K562 (cell line): Measurements from ENCODE around the gene NAA10.

Experiments used
- CHD1 ChIP-seq: fragments of 200-600 bp; sonication (generic); IDR thresholded peaks from one replicate; pipeline ENCODE4 v1.6.1; 2012; ENCODE audit warnings: mild to moderate bottlenecking, moderate library complexity, low read length, inconsistent platforms
- CTCF ChIP-seq, 3 experiments: IDR thresholded peaks in 2 of 3; conservative IDR thresholded peaks in 1 of 3; 2 replicates each; pipeline ENCODE4 v1.5.1; 2011 to 2012; ENCODE audit warnings: low read length in 3 of 3, mild to moderate bottlenecking in 3 of 3, control low read depth in 2 of 3, improper control_type of control experiment in 1 of 3, inconsistent platforms in 1 of 3, low read depth in 1 of 3, mixed read lengths in 1 of 3, moderate library complexity in 1 of 3; ENCODE audit not compliant: insufficient read depth in 2 of 3
- E2F4 ChIP-seq: sonication (generic); formaldehyde crosslinking; IDR thresholded peaks from 2 replicates; pipeline ENCODE4 v1.8.0; 2022; ENCODE audit warnings: mild to moderate bottlenecking, low read depth, missing genetic modification reagents
- FOXK2 ChIP-seq, 2 experiments: fragments of 450-650 bp; IDR thresholded peaks in 1 of 2; conservative IDR thresholded peaks in 1 of 2; 2 replicates each; pipeline ENCODE4 v1.6.1; 2016; ENCODE audit warnings: low read depth in 2 of 2, mild to moderate bottlenecking in 1 of 2
- JUND ChIP-seq, 2 experiments: IDR thresholded peaks; 2 replicates in 1 of 2; 3 replicates in 1 of 2; pipeline ENCODE4 v1.6.1; 2011; ENCODE audit warnings: borderline replicate concordance in 2 of 2, low read depth in 2 of 2, low read length in 2 of 2, improper control_type of control experiment in 1 of 2, missing biosample characterization in 1 of 2, missing genetic modification characterization in 1 of 2, missing genetic modification reagents in 1 of 2
- MCM5 ChIP-seq: fragments of 450-650 bp; IDR thresholded peaks from 2 replicates; pipeline ENCODE4 v1.6.1; 2016; ENCODE audit warnings: low read depth
- MEF2A ChIP-seq: IDR thresholded peaks from 2 replicates; pipeline ENCODE4 v1.6.1; 2011; ENCODE audit warnings: low read depth, mild to moderate bottlenecking, low read length, moderate library complexity; ENCODE audit not compliant: control insufficient read depth
- POLR2AphosphoS5 ChIP-seq: IDR thresholded peaks from 2 replicates; pipeline ENCODE4 v1.6.1; 2011; ENCODE audit warnings: mild to moderate bottlenecking, low read depth, low read length, moderate library complexity; ENCODE audit not compliant: control insufficient read depth, insufficient read depth
- PURB ChIP-seq: sonication (generic); formaldehyde crosslinking; IDR thresholded peaks from 2 replicates; pipeline ENCODE4 v1.9.0; 2021; ENCODE audit warnings: low read depth, mild to moderate bottlenecking, missing genetic modification reagents
- REST ChIP-seq, 2 experiments: fragments of 450-650 bp; formaldehyde crosslinking in 1 of 2; IDR thresholded peaks; 2 replicates each; pipeline versions ENCODE4 v1.4.0 to v1.6.1; 2014 to 2020; ENCODE audit warnings: mild to moderate bottlenecking in 2 of 2, borderline replicate concordance in 1 of 2, low read depth in 1 of 2
- SREBF2 ChIP-seq: sonication (generic); formaldehyde crosslinking; IDR thresholded peaks from 2 replicates; pipeline ENCODE4 v1.4.0; 2020; ENCODE audit warnings: mild to moderate bottlenecking, missing genetic modification reagents
- YY1 ChIP-seq, 3 experiments: IDR thresholded peaks; 2 replicates each; pipeline ENCODE4 v1.6.1; 2011; ENCODE audit warnings: low read length in 2 of 3, mild to moderate bottlenecking in 2 of 3, moderate library complexity in 2 of 3, borderline replicate concordance in 1 of 3, control low read depth in 1 of 3, low read depth in 1 of 3; ENCODE audit not compliant: insufficient read depth in 3 of 3, insufficient replicate concordance in 2 of 3, control insufficient read depth in 1 of 3, insufficient read length in 1 of 3; ENCODE audit errors: extremely low read depth in 1 of 3
- ZHX1 ChIP-seq: fragments of 150-350 bp; conservative IDR thresholded peaks from 2 replicates; pipeline ENCODE4 v1.6.1; 2014; ENCODE audit warnings: low read length
- ZNF134 ChIP-seq: fragments of 250-450 bp; sonication (Bioruptor Pico); conservative IDR thresholded peaks from 2 replicates; pipeline ENCODE4 v1.4.0; 2020

- TF ChIP-seq JUND (IDR thresholded peaks at IDR 0.05; ENCODE audit: borderline replicate concordance, low read depth, low read length) (no peak), JUND (tag; IDR thresholded peaks at IDR 0.05; ENCODE audit: borderline replicate concordance, low read depth, low read length) (no peak), MEF2A (no peak), POLR2AphosphoS5 (no peak), FOXK2 (conservative IDR thresholded peaks at IDR 0.05 in 1 of 2, IDR thresholded peaks at IDR 0.05 in 1 of 2; ENCODE audit: low read depth in 2 of 2) (no peak), CTCF (IDR thresholded peaks at IDR 0.05 in 2 of 3, conservative IDR thresholded peaks at IDR 0.05 in 1 of 3; ENCODE audit: insufficient read depth in 2 of 3, low read depth in 1 of 3, low read length in 3 of 3) (no peak), ZHX1 (no peak), MCM5 (no peak), YY1 (IDR thresholded peaks at IDR 0.05; ENCODE audit: borderline replicate concordance in 1 of 3, control insufficient read depth in 1 of 3, extremely low read depth in 1 of 3, insufficient read depth in 3 of 3, insufficient read length in 1 of 3, insufficient replicate concordance in 2 of 3, low read depth in 1 of 3, low read length in 2 of 3) (no peak), REST (IDR thresholded peaks at IDR 0.05; ENCODE audit: borderline replicate concordance) (no peak), REST (CRISPR knock-in tag; IDR thresholded peaks at IDR 0.05; ENCODE audit: low read depth) (no peak), CHD1 (no peak), E2F4 (CRISPR knock-in tag) (no peak), ZNF134 (CRISPR knock-in tag) (no peak), SREBF2 (no peak), PURB (CRISPR knock-in tag) (no peak)
Observed at GRCh38 chrX:153966841-153967535, 32.2 kb upstream of the NAA10 start.
